Thymus (tissue), 11 donors: Measurements from ENCODE around the gene AGAP3. TPM values are rescaled to one million over a fixed set of nuclear protein-coding genes. Genes with fewer than 3 reads are reported as not detected.

Experiments
- DNase-seq, 9 donors: peaks; one replicate each; pipeline ENCODE4 v3.0.0-alpha.2; 2013; ENCODE audit warnings: low spot score in 9 of 9, low read depth in 6 of 9, missing footprints in 1 of 9
- H3K27ac ChIP-seq, 2 donors: one replicate each; pipeline ENCODE4 v1.5.1; 2013; ENCODE audit warnings: control low read depth in 1 of 2, low read depth in 1 of 2, low read length in 1 of 2, mild to moderate bottlenecking in 1 of 2, moderate library complexity in 1 of 2
- H3K27me3 ChIP-seq, 2 donors: one replicate each; pipeline ENCODE4 v1.5.1; 2013; ENCODE audit warnings: low read length in 1 of 2; ENCODE audit not compliant: control insufficient read depth in 2 of 2, insufficient read depth in 1 of 2
- H3K36me3 ChIP-seq, 2 donors: one replicate each; pipeline ENCODE4 v1.5.1; 2013; ENCODE audit warnings: low read length in 1 of 2, mild to moderate bottlenecking in 1 of 2, moderate library complexity in 1 of 2; ENCODE audit not compliant: control insufficient read depth in 2 of 2, insufficient read depth in 2 of 2
- H3K4me1 ChIP-seq, 2 donors: one replicate each; pipeline ENCODE4 v1.5.1; 2013; ENCODE audit warnings: low read length in 2 of 2; ENCODE audit not compliant: control insufficient read depth in 2 of 2, insufficient read depth in 2 of 2
- H3K4me3 ChIP-seq, 2 donors: one replicate each; pipeline ENCODE4 v1.5.1; 2013; ENCODE audit warnings: low read length in 2 of 2, control low read depth in 1 of 2, mild to moderate bottlenecking in 1 of 2
- H3K9me3 ChIP-seq, 2 donors: one replicate each; pipeline ENCODE4 v1.5.1; 2013; ENCODE audit warnings: low read length in 1 of 2, mild to moderate bottlenecking in 1 of 2; ENCODE audit not compliant: control insufficient read depth in 2 of 2, insufficient read depth in 1 of 2
- WGBS: extraction: QIAGEN DNeasy Blood & Tissue Kit; methylation state at CpG from one replicate; pipeline ENCODE4 v1.1.7; 2013; 5-methylcytosine and 5-hydroxymethylcytosine counted together
- polyA plus RNA-seq: library from polyadenylated mRNA; stranded (reverse); fragments of 200-250 nt; gene quantifications from one replicate; pipeline ENCODE4 v1.2.3, GENCODE V29; 2013
- total RNA-seq: library from RNA; stranded (reverse); fragments of 120-200 nt; gene quantifications from one replicate; pipeline ENCODE4 v1.2.4, GENCODE V29; 2013
- donor health status: healthy.

The AGAP3 gene
- total and polyA plus RNA-seq, 2 donors, result 8.2 to 43.2 TPM

DNA sequence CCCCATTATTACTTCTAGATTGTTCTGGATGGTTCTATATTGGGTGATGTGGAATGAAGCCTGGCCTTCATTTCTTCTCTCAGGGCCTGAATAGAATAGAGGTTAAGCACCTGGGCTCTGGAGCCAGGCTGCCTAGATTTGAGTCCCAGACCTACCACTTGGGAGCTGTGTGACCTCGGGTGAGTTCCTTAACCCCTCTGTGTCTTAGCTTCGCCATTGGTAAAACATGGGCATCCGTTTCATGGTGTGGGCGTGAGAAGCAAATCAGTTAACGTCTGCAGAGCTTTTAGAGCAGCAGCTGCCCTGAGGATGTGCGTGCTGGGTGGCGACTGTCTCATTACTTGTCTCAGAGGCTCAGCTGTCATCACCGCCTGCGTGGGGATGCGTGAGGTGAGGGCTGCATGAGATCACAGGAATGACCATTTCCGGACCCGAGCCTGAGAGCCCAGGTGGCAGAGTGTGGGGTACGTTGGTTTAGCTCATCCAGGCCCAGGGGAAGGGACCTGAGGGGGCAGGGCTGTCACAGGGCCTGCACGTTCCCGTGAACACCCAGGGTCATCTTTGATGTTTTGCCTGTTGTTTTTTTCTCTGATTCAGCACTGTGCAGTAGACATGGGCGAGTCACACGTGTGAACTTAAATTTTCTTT is 9.7 kb downstream of the AGAP3 start:
- peaks cover 0 to 38% of the 10 kb centered on the region in 2 donors for H3K27me3 ChIP-seq
- DNase-seq, result no peak
- no peaks in the 10 kb centered on the region for H3K36me3 ChIP-seq
- no peaks in the 10 kb centered on the region for H3K9me3 ChIP-seq
- no peaks in the 10 kb centered on the region for H3K4me1 ChIP-seq
- no peak overlapping the region for H3K27ac ChIP-seq
- no peak overlapping the region for H3K4me3 ChIP-seq
- 94% methylated on average over 17 of the region's 17 CpGs for WGBS

DNA sequence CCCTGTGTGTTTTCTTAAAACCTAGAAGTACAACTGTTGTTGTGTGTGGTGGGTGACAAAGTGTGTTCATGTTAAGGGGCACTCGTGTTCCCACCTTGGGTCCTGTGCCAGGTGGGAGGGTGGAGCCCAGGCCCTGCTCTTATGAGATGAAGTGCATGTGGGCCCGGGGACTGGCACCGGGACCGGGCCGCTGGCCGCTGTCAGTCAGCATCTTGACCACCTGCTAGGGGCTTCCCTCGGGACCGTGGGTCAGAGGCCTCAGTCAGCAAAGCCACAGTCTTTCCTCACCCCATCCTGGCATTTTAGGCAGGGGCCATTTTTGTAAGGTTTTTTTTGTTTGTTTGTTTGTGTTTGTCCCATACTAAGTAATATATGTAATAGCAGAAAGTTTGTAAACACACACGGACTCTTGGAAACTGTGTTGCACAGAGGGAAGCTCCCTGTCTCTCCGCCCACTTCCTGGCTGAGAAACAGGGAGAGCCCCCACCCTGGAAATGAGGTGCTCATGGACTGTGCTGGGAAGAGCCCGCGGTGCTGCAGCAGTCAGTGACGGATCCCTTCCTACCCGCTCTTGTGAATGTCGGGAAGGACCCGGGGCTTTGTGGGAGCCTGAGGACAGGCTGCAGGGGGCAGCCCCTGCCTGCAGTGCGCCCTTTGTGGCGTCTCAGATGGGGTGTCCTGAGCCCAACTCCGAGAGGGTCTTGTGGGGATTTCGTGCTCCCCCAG is 13.4 kb downstream of the AGAP3 start:
- DNase-seq, result no peak
- Histone ChIP-seq H3K27ac (no peak overlapping the region), H3K4me3 (no peak overlapping the region), H3K4me1 (no peaks in the 10 kb centered on the region), H3K27me3 (peaks cover 0 to 11% of the 10 kb centered on the region in 2 donors), H3K36me3 (no peaks in the 10 kb centered on the region), H3K9me3 (no peaks in the 10 kb centered on the region)
- 92% methylated on average over 20 of the region's 20 CpGs for WGBS

DNA sequence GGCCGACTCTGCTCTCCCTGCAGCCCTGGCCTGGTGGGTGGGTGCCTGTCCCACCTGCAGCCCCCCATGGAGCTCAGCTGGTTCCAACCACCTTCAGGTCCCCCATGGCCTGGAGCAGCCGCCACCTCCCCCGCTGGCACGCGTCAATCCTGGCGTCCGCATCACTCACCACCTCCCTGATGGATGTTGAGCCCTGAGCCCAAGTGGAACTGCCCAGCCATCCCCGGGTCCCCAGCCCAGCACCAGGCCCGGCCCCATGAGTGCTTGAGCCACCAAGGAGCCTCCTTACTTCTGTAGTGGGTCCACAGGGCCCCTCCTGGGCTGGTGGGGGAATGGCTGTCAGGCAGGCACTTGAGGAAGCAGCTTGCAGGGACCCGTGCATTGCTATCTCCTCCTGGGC is 14.6 kb downstream of the AGAP3 start:
- no peak overlapping the region for H3K4me3 ChIP-seq
- H3K36me3 ChIP-seq, result no peaks in the 10 kb centered on the region
- 98% methylated on average over 10 of the region's 10 CpGs for WGBS
- no peaks in the 10 kb centered on the region for H3K4me1 ChIP-seq
- H3K27ac ChIP-seq, result no peak overlapping the region
- no peak for DNase-seq
- no peaks in the 10 kb centered on the region for H3K9me3 ChIP-seq
- peaks cover 0 to 10% of the 10 kb centered on the region in 2 donors for H3K27me3 ChIP-seq

DNA sequence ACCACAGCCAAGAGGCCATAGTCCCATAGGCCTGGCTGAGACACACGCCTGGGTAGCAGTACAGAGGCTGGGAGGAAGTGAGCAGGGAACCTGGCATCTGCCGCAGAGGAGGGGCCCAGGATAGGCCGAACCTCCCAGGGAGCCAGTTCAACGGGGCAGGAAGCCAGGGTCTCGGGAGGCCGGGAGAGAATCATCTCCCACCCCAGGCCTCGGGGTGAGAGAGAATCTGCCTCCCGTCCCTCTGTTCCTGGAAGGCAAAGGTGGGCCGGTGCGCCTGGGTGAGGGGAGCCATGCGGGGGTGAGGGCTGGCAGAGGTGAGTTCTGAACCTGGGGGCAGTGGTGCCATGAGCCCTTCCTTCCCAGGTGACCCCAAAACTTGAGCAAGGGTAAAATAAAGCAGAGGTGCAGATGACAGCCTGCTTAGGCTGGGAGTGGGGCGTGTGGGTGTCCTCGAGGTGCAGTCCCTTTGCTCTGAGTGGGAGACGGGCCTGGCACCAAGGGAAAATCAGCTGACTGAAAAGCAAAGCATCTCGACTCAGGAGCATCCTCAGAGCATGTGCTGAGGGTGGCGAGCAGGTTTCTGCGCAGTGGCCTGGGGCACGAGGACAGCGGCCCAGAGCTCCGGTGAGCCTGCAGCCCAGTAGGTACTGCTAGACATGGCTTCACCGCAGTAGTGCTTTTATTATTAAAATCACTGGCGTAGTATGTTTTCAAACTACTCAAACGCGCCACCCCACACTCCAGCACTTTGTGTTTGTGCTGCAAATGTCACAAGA is 15.5 kb downstream of the AGAP3 start:
- no peak for DNase-seq
- Histone ChIP-seq H3K4me1 (no peaks in the 10 kb centered on the region), H3K4me3 (no peak overlapping the region), H3K27me3 (peaks cover 0 to 10% of the 10 kb centered on the region in 2 donors), H3K36me3 (no peaks in the 10 kb centered on the region), H3K9me3 (no peaks in the 10 kb centered on the region), H3K27ac (no peak overlapping the region)
- 93% methylated on average over 24 of the region's 24 CpGs for WGBS

DNA sequence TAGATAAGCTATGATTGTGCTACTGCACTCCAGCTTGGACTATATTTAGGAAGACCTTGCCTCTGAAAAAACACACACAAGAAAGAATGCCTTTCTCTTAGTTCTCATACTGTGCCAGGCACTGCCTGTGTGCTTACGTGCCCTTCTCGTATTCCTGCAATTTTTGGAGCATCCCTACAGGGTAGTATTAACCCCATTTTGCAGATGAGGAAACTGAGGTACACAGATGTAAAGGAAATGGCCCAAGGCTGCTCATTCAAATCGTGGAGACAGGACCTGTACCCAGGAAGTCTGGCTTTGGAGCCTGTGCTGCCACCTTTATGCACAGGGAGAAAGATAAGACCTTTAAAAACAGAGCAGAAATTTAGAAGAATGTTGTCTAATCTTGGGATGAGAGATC is 16.7 kb downstream of the AGAP3 start:
- no peak overlapping the region for H3K4me3 ChIP-seq
- WGBS, result 78% methylated on average over 3 of the region's 3 CpGs

DNA sequence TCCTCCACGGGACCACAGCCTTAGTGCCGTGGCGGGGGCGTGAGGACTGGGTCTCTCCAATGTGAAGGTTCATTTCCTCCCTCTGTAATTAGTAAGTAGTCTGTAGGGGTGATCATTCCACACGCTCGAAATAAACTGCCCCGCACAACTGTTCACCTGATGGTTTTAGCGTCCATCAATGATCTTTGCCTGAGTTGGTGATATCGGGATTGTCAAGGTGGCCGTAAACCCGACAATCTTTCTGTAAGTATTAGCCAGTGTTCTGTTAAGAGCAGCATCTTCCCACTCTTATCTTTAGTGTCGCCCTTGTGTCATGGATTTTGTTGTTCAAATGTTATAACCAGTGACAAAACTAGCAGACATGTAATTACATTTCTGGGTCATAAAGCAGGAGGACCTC is 17.7 kb downstream of the AGAP3 start:
- Histone ChIP-seq H3K9me3 (no peaks in the 10 kb centered on the region), H3K4me1 (no peaks in the 10 kb centered on the region), H3K27me3 (peaks cover 0 to 15% of the 10 kb centered on the region in 2 donors), H3K4me3 (no peak overlapping the region), H3K27ac (no peak overlapping the region), H3K36me3 (no peaks in the 10 kb centered on the region)
- WGBS, result 89% methylated on average over 12 of the region's 12 CpGs
- DNase-seq, result no peak

More for the DNA sequence above, 16.7 kb downstream of the AGAP3 start:
- Histone ChIP-seq H3K27me3 (peaks cover 0 to 10% of the 10 kb centered on the region in 2 donors), H3K9me3 (no peaks in the 10 kb centered on the region), H3K4me1 (no peaks in the 10 kb centered on the region), H3K36me3 (no peaks in the 10 kb centered on the region), H3K27ac (no peak overlapping the region)
- DNase-seq, result no peak

DNA sequence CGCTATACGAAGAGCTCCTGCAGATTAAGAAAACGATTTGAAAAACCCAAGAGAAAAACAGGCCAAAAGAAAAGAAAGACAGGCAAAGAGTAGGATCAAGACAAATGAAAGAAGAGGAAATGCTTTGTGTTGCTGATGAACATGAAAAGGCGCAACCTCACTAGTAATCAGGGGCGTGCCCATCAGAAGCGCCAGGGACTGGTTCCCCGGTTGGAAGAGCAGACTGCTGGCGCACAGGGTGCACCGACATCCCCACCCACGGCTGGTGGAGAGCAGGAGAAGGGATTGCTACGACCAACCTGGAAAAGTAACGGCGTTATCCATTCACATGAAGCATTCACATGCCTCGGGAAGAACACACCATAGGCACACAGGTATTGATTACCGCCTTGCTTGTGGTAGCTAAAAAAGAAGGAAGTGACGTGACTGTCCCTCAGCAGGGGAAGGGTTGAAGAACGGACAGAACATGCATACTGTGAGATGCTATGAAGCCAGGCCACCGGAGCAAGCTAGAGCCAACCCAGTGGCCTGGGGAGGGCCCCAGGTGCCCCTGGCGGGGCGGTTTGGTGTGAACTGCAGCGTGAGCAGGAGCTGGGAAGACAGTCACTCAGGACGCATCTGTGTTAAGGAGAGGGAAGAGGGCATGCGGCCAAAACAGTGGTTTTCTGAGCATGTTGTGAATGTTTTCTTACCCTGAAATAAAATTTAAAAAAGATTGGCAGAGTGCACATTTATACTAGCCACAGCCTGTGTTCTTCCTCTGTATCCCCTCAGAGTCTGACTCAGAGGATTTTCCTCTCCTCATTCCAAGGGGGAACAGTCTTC is 18.3 kb downstream of the AGAP3 start:
- H3K36me3 ChIP-seq, result no peaks in the 10 kb centered on the region
- H3K27me3 ChIP-seq, result peaks cover 0 to 16% of the 10 kb centered on the region in 2 donors
- no peaks in the 10 kb centered on the region for H3K9me3 ChIP-seq
- 68% methylated on average over 23 of the region's 23 CpGs for WGBS
- DNase-seq, result no peak
- H3K27ac ChIP-seq, result no peak overlapping the region
- no peaks in the 10 kb centered on the region for H3K4me1 ChIP-seq
- no peak overlapping the region for H3K4me3 ChIP-seq

DNA sequence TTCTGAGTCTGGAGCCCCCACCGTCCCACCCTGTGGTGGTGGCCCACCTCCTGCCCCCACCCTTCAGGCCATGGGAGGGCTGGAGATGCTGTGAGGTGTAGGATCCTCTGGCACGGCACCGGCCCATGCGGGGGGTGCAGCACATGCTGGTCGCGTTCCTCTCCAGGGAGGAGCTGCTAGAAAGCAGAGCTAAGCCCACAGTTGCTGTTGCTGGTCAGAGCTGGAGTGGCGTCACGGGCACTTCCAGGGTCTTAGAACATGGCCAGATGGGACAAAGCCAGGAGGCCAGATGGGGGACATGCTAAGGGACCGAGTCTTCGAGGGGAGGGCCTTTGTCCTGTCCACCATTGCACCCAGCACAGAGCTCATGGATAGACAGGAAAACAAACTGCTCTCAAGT is 21.6 kb downstream of the AGAP3 start:
- H3K27ac ChIP-seq, result no peak overlapping the region
- H3K4me3 ChIP-seq, result no peak overlapping the region
- H3K4me1 ChIP-seq, result peaks cover 0 to 6% of the 10 kb centered on the region in 2 donors
- DNase-seq, result no peak
- H3K36me3 ChIP-seq, result no peaks in the 10 kb centered on the region
- peaks cover 0 to 42% of the 10 kb centered on the region in 2 donors for H3K27me3 ChIP-seq
- H3K9me3 ChIP-seq, result no peaks in the 10 kb centered on the region
- 96% methylated on average over 10 of the region's 10 CpGs for WGBS
